OCI-LY1 (cell line): Measurements from ENCODE around the gene MVB12B.

Experiments
- CTCF ChIP-seq: fragments of 200-600 bp; sonication (generic), shearing (Covaris generic); IDR thresholded peaks from 2 replicates; pipeline ENCODE4 v1.5.1; 2017; ENCODE audit warnings: mild to moderate bottlenecking, antibody characterized with exemption, low read length, moderate library complexity, mixed read lengths
- EZH2 ChIP-seq: fragments of 200-600 bp; sonication (generic), shearing (Covaris generic); IDR thresholded peaks from 2 replicates; pipeline ENCODE4 v1.8.0; 2017; ENCODE audit warnings: borderline replicate concordance, mixed run types, mild to moderate bottlenecking, antibody characterized with exemption, low read length, moderate library complexity, mixed read lengths

- no peak for TF ChIP-seq CTCF
- no peak for TF ChIP-seq EZH2
Observed at GRCh38 chr9:126532489-126532888, 205.9 kb downstream of the MVB12B start.
